ENCODE results near the gene SEPHS1. TPM values are rescaled to one million over a fixed set of nuclear protein-coding genes. Genes with fewer than 3 reads are reported as not detected.

SEPHS1 gene
- polyA plus RNA-seq, 1 of the 3 experiments (the other 2 are of a cell fraction) = 64.8 TPM

DNA sequence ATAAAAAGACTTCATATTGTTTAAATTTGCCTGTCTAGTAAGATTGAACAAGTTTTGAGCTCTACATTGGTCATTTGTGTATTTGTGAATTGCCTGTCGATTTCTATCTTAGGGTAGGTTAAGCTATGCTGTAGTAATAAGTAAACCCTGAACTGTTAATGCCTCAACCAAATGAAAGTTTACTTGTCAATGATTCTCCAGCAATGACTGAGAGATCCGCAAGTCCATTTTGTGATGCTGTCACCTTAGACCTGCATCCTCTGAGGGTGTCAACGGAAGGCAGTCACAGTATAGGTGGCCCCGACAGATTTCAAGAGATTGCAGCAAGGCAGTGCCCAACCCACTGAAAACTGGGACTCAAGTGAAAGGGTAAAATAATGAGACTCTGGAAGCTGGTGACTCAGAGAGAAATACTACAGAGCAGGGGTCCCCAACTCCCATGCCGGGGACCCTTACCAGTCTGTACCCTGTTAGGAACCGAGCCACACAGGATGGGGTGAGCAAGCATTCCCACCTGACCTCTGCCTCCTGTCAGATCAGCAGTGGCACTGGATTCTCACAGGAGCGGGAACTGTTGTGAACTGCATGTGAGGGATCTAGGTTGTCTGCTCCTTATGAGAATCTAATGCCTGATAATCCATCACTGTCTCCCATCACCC is 37.4 kb downstream of the SEPHS1 start:
- POLR2A ChIA-PET = no interaction called here

More for the DNA sequence above, 37.4 kb downstream of the SEPHS1 start:
- H3F3A ChIP-seq (replicated peaks; ENCODE audit: insufficient read depth) = no peaks in the 10 kb centered on the region
- no peaks in the 10 kb centered on the region for H3K4me1 ChIP-seq (ENCODE audit: control insufficient read depth in 1 of 2, insufficient read depth in 2 of 2, low read depth in 1 of 2, low read length in 1 of 2)
- no peaks in the 10 kb centered on the region for H3K9me2 ChIP-seq
- TF ChIP-seq MEF2A (IDR thresholded peaks at IDR 0.05; ENCODE audit: borderline replicate concordance, low read depth) (no peak), JUND (IDR thresholded peaks at IDR 0.05) (no peak), FOXJ3 (CRISPR knock-in tag; IDR thresholded peaks at IDR 0.05) (no peak), RAD21 (IDR thresholded peaks at IDR 0.05; ENCODE audit: low read length) (no peak), RXRA (IDR thresholded peaks at IDR 0.05; ENCODE audit: borderline replicate concordance, low read depth) (no peak)
- TF ChIP-seq, protein P1, sequence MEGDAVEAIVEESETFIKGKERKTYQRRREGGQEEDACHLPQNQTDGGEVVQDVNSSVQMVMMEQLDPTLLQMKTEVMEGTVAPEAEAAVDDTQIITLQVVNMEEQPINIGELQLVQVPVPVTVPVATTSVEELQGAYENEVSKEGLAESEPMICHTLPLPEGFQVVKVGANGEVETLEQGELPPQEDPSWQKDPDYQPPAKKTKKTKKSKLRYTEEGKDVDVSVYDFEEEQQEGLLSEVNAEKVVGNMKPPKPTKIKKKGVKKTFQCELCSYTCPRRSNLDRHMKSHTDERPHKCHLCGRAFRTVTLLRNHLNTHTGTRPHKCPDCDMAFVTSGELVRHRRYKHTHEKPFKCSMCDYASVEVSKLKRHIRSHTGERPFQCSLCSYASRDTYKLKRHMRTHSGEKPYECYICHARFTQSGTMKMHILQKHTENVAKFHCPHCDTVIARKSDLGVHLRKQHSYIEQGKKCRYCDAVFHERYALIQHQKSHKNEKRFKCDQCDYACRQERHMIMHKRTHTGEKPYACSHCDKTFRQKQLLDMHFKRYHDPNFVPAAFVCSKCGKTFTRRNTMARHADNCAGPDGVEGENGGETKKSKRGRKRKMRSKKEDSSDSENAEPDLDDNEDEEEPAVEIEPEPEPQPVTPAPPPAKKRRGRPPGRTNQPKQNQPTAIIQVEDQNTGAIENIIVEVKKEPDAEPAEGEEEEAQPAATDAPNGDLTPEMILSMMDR (IDR thresholded peaks at IDR 0.05) = no peak
- TF ChIP-seq, protein P2, sequence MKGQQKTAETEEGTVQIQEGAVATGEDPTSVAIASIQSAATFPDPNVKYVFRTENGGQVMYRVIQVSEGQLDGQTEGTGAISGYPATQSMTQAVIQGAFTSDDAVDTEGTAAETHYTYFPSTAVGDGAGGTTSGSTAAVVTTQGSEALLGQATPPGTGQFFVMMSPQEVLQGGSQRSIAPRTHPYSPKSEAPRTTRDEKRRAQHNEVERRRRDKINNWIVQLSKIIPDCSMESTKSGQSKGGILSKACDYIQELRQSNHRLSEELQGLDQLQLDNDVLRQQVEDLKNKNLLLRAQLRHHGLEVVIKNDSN (IDR thresholded peaks at IDR 0.05; ENCODE audit: borderline replicate concordance, low read depth) = no peak
- TF ChIP-seq, protein P3, sequence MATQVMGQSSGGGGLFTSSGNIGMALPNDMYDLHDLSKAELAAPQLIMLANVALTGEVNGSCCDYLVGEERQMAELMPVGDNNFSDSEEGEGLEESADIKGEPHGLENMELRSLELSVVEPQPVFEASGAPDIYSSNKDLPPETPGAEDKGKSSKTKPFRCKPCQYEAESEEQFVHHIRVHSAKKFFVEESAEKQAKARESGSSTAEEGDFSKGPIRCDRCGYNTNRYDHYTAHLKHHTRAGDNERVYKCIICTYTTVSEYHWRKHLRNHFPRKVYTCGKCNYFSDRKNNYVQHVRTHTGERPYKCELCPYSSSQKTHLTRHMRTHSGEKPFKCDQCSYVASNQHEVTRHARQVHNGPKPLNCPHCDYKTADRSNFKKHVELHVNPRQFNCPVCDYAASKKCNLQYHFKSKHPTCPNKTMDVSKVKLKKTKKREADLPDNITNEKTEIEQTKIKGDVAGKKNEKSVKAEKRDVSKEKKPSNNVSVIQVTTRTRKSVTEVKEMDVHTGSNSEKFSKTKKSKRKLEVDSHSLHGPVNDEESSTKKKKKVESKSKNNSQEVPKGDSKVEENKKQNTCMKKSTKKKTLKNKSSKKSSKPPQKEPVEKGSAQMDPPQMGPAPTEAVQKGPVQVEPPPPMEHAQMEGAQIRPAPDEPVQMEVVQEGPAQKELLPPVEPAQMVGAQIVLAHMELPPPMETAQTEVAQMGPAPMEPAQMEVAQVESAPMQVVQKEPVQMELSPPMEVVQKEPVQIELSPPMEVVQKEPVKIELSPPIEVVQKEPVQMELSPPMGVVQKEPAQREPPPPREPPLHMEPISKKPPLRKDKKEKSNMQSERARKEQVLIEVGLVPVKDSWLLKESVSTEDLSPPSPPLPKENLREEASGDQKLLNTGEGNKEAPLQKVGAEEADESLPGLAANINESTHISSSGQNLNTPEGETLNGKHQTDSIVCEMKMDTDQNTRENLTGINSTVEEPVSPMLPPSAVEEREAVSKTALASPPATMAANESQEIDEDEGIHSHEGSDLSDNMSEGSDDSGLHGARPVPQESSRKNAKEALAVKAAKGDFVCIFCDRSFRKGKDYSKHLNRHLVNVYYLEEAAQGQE (IDR thresholded peaks at IDR 0.05; ENCODE audit: low read depth, low read length) = no peak
- H3K27me3 ChIP-seq (ENCODE audit: insufficient read depth) = no peaks in the 10 kb centered on the region
- no peak overlapping the region for H3K4me3 ChIP-seq (ENCODE audit: low read depth in 2 of 2, low read length in 1 of 2)
- H3K27ac ChIP-seq (ENCODE audit: low read depth in 2 of 2, low read length in 1 of 2) = no peak overlapping the region
- H3K9ac ChIP-seq = no peak overlapping the region
- DNase-seq = no peak
- H3K36me3 ChIP-seq (replicated peaks in 1 of 2; ENCODE audit: control insufficient read depth in 1 of 2, insufficient read depth in 2 of 2, low read length in 1 of 2) = no peaks in the 10 kb centered on the region
- CTCF ChIA-PET = interaction anchor here (2.2 kb wide), 1 partner anchor 8 kb away, joined by 11 read pairs; no protein-coding TSS in a partner anchor
- H2AFZ ChIP-seq (ENCODE audit: low read depth) = no peak overlapping the region
- H3K4me2 ChIP-seq = no peak overlapping the region
- no peaks in the 10 kb centered on the region for H4K20me1 ChIP-seq (ENCODE audit: insufficient read depth)
- 87% methylated on average over 7 of the region's 7 CpGs for WGBS (ENCODE audit: low lambda C conversion rate)
- H3K9me3 ChIP-seq = no peaks in the 10 kb centered on the region
- no peaks in the 10 kb centered on the region for H3K79me2 ChIP-seq (ENCODE audit: insufficient read depth)

Measured in SK-N-SH (cell line).